NCI-H187 treated with DMSO at 0.1 percent for 48 hours (cell line): ENCODE results near the gene RALGAPB.
"Not testable (repeated sequence)": the region's sequence is repeated elsewhere in the genome, so short reads cannot be mapped to it uniquely, and the experiment has no call there.

ENCODE experiments used
- DNase-seq: peaks from one replicate; lab custom pipeline; 2025; lab: John Stamatoyannopoulos, UW

RALGAPB gene

DNA sequence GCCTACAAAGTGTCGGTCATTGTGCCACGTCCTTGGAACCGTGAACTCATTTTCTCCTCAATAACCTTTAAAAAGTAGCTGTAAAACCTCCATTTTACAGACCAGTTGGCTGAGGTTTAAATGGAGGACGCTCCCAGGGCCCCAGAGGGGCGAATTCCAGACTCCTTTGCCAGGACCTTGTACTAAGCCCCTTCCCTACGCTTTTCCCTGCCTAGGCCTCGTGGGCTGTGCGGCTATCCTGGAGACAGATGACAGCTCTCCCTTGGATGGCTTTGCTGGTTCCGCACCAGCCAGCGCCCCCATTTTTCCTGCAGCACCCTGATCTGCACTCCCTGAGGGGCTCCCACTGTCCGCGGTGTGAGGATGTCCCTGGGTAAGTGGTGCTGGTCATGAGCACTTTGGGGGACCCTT is 25.4 kb upstream of the RALGAPB start:
- no peak for DNase-seq

DNA sequence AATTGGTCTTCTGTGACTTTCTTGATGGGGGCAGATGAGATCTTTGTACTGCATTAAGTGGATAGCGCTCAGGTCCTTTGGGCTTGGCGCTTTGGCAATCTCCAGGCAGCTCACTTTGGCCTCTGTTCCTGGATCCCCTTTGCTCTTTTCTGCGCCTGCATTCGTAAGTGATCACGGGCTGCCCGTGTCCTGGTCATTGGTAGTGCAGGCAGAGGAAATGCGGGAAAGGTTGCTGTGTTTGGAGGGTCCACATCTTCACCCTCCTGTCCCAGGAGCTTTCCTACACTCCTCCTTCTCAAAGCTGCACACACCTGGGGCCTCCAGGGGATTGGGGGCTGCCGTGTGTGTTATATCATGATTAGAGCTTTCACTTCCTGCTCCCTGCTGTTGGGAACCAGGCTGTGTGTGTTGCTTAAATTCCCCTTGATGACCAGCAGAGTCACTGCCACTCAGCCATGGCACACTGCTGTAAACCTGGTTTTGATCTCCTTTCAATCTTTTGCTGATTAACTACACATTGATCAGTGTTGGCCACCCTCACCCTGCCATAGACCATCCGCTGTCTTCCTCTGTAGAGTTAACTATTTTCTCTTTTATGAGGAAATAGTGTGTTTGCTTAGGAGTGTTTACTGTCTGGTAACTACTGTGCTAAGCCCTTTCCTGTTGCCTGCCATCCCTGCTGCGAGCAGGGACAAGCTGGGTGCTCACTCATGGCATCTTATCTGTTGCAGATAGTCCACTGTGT is 24.5 kb upstream of the RALGAPB start:
- DNase-seq, result no peak

DNA sequence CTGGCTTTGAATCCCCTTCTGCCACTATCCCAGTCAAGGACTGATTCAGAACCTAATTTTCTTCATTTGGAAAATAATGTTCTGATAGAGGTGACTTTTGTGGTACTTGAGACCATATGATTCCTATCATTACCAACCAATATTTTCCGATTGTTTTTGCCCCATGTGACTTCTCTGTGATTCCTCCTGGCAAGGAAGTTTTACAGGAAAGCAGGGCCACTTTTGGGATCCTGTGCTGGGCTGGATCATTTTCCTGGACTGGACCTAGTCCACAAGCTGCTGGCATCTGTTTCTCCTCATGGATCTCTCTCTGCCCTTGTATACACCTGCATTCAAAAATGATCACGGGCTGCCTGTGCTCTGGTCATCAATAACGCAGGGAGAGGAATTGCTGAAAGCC is 23.6 kb upstream of the RALGAPB start:
- no peak for DNase-seq

DNA sequence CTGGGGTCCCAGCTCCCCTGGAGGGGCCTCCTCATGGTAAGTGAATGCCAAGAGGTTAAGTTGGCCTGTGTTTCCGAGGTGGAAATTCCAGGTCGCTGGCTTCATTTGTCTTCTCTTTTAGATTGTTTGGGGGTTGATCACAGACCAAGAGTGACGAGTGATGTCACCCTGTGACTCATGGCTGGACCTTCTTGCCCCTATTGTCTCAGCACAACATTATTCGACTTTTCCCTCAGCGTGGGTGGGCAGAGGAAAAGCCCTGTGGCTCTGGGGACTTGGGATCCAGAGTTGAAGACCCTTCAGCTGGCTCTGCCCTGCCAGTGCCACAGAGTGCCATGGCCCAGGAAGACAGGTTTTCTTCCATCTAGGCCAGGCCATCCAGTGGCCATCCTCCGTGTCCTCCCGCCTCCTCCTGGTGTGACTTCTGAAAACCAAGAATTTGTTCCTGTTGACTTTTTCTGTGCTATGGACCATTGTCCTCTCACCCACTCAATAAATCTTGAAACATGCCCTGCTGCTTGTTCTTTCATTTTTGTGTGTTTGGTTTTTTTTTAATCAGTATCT is 22.1 kb upstream of the RALGAPB start:
- no peak for DNase-seq

DNA sequence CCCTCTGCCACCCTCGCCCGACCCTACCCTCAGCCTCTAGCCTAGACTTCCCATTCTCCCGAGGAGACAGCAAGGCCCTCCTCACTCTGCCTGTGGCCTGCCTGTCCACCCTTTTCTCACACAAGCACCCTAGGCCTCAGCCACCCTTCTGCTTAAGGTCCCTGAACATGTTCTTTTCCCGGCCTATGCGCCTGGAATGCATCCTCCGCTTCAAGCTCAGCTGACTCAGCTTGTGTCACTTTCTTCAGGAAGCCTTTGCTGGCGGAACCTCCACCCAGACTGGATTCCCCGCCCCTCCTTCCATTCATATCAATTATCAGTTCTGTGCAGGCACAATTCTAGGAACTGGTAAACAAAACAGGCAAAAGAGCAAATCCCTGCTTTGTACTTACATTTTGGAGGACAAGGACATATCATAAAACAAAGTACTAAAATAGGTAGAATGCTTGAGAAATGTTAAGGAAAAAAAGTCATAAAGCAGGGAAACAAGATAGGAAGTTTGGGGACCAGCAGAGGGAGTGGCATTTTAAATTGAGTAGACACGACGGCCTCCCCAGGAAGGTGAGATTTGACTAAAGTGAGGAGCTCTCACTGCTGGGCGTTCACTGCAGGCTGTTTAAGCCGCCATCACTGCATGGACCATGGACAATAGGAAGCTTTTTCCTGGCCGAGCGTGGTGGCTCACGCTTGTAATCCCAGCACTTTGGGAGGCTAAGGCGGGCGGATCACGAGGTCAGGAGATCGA is 19.6 kb upstream of the RALGAPB start:
- DNase-seq, result no peak

DNA sequence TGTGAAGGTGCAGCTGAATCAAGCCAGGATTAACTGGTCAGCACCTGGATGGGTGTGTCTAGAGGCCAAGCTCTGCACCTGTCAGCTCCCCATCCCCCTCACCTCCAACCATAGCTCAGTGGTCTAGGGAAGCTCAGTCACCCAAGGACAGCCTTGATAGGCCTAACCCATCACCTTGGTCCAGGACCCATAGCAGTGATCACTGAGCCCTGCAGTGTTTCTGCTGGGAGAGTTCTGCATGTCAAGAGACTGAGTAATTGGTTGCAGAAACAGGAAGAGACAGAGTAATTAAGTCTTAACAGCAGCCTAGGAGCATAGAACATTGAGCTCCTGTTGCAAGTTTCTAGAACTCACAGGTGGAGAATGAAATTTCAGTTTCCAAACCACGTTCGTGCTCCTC is 18.7 kb upstream of the RALGAPB start:
- DNase-seq, result no peak

DNA sequence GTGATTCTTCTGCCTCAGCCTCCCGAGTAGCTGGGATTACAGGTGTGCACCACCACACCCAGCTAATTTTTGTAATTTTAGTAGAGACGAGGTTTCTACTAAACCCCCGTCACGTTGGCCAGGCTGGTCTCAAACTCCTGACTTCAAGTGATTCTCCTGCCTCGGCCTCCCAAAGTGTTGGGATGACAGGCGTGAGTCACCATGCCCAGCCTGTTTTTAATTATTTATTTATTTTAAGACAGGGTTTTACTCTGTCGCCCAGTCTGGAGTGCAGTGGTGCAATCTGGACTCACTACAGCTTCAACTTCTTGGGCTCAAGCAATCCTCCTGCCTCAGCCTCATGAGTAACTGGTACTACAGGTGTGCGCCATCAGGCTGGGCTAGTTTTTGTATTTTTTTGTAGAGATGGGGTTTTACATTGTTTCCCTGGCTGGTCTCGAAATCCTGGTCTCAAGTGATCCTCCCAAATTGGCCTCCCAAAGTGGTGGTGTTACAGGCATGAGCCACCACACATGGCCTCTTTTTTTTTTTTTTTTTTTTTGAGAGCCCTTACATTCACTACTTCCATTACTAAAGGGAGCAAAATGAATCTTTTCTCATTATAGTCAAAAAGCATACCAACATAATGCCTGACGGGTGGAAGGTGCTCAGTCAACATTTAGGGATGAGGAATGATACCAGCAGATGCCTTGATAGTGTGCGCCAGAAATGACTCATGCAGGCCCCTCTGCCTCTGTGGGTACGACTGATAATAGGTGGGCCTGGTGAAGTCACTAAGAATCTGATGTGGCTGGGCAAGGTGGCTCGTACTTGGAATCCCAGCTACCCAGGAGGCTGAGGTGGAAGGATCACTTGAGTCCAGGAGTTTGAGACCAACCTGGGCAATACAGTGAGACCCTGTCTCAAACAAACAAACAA is 17.8 kb upstream of the RALGAPB start:
- DNase-seq, result no peak

DNA sequence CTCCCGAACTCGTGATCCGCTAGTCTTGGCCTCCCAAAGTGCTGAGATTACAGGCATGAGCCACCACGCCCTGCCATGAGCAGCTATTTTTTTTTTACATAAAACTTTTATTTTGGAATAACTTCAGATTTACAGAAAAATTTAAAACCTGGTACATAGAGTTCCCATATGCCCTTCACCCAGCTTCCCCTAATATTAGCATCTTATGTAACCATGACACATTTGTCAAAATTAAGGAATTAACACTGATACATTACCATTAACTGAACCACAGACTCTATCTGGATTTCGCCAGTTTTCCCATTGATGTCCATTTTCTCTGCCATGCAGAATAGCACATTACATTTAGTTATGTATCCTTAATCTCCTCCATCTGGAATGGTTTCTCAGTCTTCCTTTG is 14.3 kb upstream of the RALGAPB start:
- no peak for DNase-seq

DNA sequence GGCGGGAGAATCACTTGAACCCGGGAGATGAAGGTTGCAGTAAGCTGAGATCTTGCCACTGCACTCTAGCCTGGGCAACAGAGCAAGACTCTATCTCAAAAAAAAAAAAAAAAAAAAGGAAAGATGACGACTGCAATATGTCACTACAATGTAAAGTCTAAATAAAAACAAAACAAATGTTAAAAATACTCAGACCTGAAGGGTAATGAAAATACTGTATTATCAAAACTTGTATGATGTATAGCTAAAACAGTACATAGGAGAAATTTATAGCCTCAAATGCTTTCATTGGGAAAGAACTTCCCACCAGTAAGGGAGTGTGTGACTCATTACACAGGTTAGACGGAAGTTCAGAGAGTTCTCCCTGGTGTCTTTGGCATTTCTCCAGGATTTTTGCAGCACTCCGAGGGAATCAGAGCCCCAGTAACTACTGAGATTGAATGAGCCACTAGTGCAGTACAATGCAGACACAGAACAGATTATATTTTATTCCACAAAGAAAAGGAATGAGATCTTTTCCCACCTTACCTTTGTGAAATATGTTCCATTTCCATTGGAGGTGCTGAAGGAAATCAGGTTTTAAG is 12.5 kb upstream of the RALGAPB start:
- peak; percentile 45 for DNase-seq

DNA sequence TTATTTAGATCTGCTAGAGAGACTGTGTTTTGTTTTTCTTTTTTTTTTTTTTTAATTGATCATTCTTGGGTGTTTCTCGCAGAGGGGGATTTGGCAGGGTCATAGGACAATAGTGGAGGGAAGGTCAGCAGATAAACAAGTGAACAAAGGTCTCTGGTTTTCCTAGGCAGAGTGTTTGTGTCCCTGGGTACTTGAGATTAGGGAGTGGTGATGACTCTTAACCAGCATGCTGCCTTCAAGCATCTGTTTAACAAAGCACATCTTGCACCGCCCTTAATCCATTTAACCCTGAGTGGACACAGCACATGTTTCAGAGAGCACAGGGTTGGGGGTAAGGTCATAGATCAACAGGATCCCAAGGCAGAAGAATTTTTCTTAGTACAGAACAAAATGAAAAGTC is 12.0 kb upstream of the RALGAPB start:
- DNase-seq, result not testable (repeated sequence)

DNA sequence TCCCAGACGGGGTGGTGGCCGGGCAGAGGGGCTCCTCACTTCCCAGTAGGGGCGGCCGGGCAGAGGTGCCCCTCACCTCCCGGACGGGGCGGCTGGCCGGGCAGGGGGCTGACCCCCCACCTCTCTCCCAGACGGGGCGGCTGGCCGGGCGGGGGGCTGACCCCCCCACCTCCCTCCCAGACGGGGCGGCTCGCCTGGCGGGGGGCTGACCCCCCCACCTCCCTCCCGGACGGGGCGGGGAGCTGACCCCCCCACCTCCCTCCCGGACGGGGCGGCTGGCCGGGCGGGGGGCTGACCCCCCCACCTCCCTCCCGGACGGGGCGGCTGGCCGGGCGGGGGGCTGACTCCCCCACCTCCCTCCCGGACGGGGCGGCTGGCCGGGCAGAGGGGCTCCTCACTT is 11.5 kb upstream of the RALGAPB start:
- DNase-seq, result not testable (repeated sequence)

DNA sequence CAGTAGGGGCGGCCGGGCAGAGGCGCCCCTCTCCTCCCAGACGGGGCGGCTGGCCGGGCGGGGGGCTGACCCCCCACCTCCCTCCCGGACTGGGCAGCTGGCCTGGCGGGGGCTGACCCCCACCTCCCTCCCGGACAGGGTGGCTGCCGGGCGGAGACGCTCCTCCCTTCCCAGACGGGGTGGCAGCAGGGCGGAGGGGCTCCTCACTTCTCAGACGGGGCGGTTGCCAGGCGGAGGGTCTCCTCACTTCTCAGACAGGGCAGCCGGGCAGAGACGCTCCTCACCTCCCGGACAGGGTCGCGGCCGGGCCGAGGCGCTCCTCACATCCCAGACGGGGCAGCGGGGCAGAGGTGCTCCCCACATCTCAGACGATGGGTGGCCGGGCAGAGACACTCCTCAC is 11.1 kb upstream of the RALGAPB start:
- DNase-seq, result not testable (repeated sequence)

DNA sequence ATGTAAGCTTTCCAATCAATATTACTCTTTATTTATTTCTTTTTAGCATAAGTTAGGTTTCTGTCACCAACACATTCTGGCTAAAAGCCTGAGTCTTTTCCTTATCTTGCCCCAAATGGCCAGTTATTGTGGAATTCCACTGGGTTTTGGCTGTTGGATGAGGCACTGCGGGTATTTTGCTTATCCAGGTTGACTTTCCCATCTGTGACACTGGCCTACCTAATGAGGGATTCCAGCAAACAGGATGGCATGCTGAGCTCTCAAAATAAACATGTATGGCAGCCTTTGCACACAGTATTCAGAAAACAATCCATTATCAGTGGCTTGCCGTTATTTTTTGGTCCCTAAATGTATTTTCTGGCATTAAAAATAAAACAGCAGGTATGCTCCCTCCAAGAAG is 6.5 kb upstream of the RALGAPB start:
- DNase-seq, result no peak

DNA sequence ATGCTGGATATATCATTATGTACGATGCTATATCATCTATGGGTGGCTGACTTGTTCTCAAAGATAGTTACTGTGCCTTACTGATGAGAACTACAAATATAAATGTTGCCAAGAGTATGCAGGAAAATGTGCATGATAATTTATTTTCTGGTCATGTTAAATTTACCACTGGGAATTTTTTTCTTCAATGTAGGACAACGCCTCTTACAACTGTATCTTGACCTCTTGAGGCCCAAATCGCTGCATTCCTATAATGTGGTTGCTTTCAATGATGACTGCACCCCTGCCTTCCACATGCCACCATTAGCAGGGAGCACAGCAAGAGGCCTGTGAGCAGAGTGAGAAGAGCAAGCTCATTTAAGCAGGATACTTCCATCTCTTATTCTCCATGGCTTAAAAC is 5.7 kb upstream of the RALGAPB start:
- DNase-seq, result no peak

DNA sequence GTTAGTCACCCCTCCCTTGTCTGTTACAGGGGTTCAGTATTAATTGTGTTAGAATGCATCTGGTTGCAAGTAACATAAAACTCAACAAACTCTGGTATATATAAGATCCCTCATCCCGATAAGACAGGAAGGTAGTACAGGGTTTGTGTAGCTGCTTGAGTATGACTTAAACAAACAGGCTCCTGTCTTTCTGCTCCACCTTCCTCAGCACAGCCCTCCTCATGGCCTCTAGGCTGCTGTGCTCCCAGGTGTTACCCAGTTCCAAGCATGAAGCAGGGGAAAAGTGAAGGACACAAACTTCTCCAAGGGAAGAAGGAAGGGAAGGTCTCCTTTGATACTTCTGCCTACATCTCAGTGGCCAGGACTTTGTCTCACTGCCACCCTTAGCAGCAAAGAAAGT is 1.4 kb upstream of the RALGAPB start:
- DNase-seq, result no peak

DNA sequence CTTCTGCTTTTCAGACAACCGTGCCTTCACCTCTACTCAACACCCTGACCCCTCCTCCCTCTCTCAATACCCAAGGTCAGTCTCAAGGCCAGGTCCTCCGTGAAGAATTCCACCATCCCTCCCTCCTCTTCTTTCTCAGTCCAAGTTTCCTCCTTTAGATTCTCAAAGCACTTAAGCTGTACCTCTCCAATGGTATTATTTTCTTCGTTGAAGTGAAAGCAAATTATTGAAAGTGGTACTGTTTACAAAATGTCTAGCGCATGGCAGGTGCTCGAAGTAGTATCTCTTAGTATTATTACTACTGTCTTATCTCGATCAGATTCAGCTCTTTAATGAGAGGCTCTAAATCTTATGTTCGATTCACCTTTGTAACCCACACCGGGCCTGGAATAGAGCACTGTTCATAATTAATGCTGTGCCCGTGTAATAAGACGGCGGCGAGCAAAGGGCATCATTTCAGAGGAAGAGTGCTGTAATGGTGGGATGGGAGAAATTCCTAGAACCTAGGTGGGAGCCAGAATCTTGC is 593 bp upstream of the RALGAPB start:
- DNase-seq, result no peak

DNA sequence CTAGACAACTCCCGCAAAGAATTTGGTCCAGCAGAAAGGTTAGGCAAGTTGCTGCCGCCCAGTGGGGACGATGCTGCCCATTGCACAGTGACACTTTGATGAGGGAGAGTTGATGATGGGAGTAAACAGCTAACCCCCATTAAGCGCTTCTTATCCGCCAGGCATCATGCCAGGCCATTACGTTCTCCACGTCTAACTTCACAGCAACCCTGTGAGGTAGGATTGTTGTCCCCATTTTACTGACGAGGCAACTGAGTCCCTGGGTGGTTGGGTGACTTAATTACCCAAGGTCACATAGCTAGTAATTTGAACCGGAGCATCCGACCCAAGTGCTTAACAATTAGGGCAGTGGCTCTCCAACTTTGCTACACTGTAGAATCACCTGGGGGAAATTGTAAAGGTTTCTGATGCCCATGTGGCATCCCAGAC is 738 bp downstream of the RALGAPB start:
- no peak for DNase-seq

DNA sequence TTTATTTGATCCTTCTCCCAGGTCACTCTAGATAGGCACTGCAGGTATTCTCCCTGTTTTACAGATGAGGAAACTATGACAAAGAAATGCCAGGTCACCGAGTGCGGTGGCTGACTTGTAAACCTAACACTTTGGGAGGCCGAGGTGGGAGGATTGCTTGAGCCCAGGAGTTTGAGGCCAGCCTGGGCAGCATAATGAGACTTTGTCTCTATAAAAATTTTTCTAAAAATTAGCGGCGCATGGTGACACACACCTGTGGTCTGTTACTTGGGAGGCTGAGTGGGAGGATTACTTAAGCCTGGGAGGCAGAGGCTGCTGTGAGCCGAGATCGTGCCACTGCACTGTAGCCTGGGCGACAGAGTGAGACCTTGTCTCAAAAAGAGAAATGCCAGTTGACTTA is 5.1 kb downstream of the RALGAPB start:
- no peak for DNase-seq

DNA sequence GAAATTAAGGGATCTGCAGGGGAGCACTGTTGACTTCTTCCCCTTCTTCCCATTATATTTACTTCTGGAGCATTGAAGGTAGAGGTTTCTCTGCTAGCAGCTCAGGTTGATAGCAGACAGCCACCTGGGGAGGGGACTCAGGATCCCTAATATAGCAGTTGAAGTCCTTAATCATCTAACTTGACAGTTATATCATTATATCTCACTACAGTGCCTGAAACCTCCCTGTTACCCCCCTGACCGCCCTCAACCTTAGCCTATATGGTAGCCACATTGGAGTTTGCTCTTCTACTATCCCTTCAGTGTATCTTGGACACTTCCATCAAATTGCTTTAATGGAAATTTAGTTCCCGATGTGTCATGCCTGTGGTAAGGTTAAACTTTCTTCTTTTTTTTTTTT is 7.0 kb downstream of the RALGAPB start:
- DNase-seq, result no peak

DNA sequence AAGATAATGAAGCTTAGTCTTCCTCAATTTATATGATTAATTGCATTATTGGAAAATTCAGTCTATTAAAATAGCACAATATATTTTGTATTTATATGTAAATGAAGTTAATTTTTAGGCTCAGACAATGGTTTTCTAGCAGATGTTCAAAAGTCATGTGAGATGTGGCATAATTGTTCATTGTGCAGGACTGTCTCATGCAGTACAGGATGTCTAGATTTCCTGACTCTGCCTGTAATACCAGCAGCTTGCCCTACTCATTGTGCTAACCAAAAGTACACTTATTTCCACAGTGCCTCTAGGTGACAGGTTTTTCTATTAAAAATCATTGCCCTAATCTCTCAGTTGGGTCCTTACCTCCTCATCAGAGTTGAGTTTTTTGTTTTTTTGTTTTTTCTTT is 12.4 kb downstream of the RALGAPB start:
- DNase-seq, result no peak

DNA sequence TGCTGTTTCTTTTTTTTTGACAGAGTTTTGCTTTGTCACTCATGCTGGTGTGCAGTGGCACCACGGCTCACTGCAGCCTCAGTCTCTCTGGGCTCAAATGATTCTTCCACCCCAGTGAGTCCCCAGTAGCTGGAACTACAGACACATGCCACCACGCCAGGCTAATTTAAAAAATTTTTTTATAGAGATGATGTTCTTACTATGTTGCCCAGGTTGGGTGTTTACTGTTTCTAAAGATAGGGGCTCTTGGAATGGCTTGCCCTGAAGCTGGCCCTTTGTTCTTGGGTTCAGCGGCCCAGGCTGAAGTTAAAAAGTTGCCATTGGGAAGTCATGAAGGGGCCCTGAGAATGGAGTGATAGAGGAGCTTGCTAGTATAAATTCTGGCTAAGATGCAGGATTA is 16.5 kb downstream of the RALGAPB start:
- no peak for DNase-seq
